GM12878 (cell line): ENCODE results near the gene CALB2.

Experiments used
- CTCF ChIP-seq, 3 experiments: IDR thresholded peaks in 2 of 3; conservative IDR thresholded peaks in 1 of 3; 2 replicates each; pipeline ENCODE4 v1.5.1; 2011; ENCODE audit warnings: low read depth in 3 of 3, low read length in 3 of 3, mild to moderate bottlenecking in 3 of 3, control low read depth in 2 of 3, moderate library complexity in 2 of 3, inconsistent platforms in 1 of 3, mixed read lengths in 1 of 3; ENCODE audit not compliant: control insufficient read depth in 2 of 3, insufficient read depth in 1 of 3; ENCODE audit errors: extremely low read depth in 1 of 3
- EP300 ChIP-seq, 2 experiments: fragments of 150-350 bp in 1 of 2; IDR thresholded peaks; 2 replicates each; pipeline ENCODE4 v1.6.1; 2011 to 2012; ENCODE audit warnings: low read depth in 2 of 2, low read length in 2 of 2, borderline replicate concordance in 1 of 2, improper control_type of control experiment in 1 of 2, inconsistent platforms in 1 of 2; ENCODE audit not compliant: control insufficient read depth in 1 of 2
- EZH2 ChIP-seq: IDR thresholded peaks from 2 replicates; pipeline ENCODE4 v1.6.1; 2012; ENCODE audit warnings: low read depth, mild to moderate bottlenecking, control low read depth, inconsistent platforms, low read length, borderline replicate concordance; ENCODE audit not compliant: control insufficient read depth
- FOXM1 ChIP-seq: IDR thresholded peaks from 2 replicates; pipeline ENCODE4 v1.6.1; 2012; ENCODE audit warnings: low read depth, mild to moderate bottlenecking, inconsistent platforms, low read length, moderate library complexity
- HDAC2 ChIP-seq: fragments of 200-600 bp; sonication (generic); IDR thresholded peaks from 2 replicates; pipeline ENCODE4 v1.6.1; 2017
- POLR2A ChIP-seq: IDR thresholded peaks from 2 replicates; pipeline ENCODE4 v1.6.1; 2011; ENCODE audit warnings: low read depth, mild to moderate bottlenecking, low read length
- POLR2AphosphoS2 ChIP-seq: IDR thresholded peaks from 2 replicates; pipeline ENCODE4 v1.6.1; 2011; ENCODE audit warnings: low read depth, mild to moderate bottlenecking, low read length, improper control_type of control experiment, moderate library complexity
- SIX5 ChIP-seq: IDR thresholded peaks from 2 replicates; pipeline ENCODE4 v1.6.1; 2011; ENCODE audit warnings: mild to moderate bottlenecking, low read depth, low read length, moderate library complexity; ENCODE audit not compliant: severe bottlenecking
- YBX1 ChIP-seq: fragments of 450-650 bp; IDR thresholded peaks from 2 replicates; pipeline ENCODE4 v1.6.1; 2016; ENCODE audit warnings: antibody characterized with exemption

- no peak for TF ChIP-seq POLR2A
- peak; percentile 69 to 83 (median 77) for TF ChIP-seq CTCF (IDR thresholded peaks at IDR 0.05 in 2 of 3, conservative IDR thresholded peaks at IDR 0.05 in 1 of 3; ENCODE audit: control insufficient read depth in 2 of 3, extremely low read depth in 1 of 3, insufficient read depth in 1 of 3, low read depth in 3 of 3, low read length in 3 of 3)
- no peak for TF ChIP-seq POLR2AphosphoS2
- TF ChIP-seq EP300 (IDR thresholded peaks at IDR 0.05; ENCODE audit: borderline replicate concordance in 1 of 2, control insufficient read depth in 1 of 2, low read depth in 2 of 2, low read length in 2 of 2): no peak
- no peak for TF ChIP-seq SIX5
- TF ChIP-seq YBX1: no peak
- no peak for TF ChIP-seq EZH2
- no peak for TF ChIP-seq HDAC2
- TF ChIP-seq FOXM1: no peak
These were observed 46.9 kb upstream of the CALB2 start for GRCh38 chr16:71311553-71312158.
